Astrocyte (in vitro differentiated cells and primary cell): Measurements from ENCODE around the gene SRGAP2. TPM values are rescaled to one million over a fixed set of nuclear protein-coding genes. Genes with fewer than 3 reads are reported as not detected.
"Not testable (repeated sequence)": the region's sequence is repeated elsewhere in the genome, so short reads cannot be mapped to it uniquely, and the experiment has no call there.

Source experiments
- DNase-seq: peaks from one replicate; pipeline ENCODE4 v3.0.0-alpha.2; 2010; ENCODE audit warnings: low read depth
- FAIRE-seq: peaks from 2 replicates; lab custom pipeline; 2011; peaks lifted over from hg19 to GRCh38; lab: Jason Lieb, UNC
- H2AFZ ChIP-seq: 2 replicates; pipeline ENCODE4 v1.6.0; 2012; ENCODE audit warnings: low read depth, low read length, inconsistent platforms
- H3K27ac ChIP-seq: 2 replicates; pipeline ENCODE4 v1.5.1; 2011; ENCODE audit warnings: low read depth, low read length, inconsistent platforms
- H3K27me3 ChIP-seq: 2 replicates; pipeline ENCODE4 v1.6.0; 2011; ENCODE audit warnings: low read length, inconsistent platforms; ENCODE audit not compliant: insufficient read depth
- H3K36me3 ChIP-seq: 2 replicates; pipeline ENCODE4 v1.5.1; 2011; ENCODE audit warnings: low read length, inconsistent platforms; ENCODE audit not compliant: insufficient read depth
- H3K4me1 ChIP-seq: 2 replicates; pipeline ENCODE4 v1.5.1; 2011; ENCODE audit warnings: low read length, inconsistent platforms; ENCODE audit not compliant: insufficient read depth
- H3K4me2 ChIP-seq: 2 replicates; pipeline ENCODE4 v1.6.0; 2012; ENCODE audit warnings: low read length, inconsistent platforms
- H3K4me3 ChIP-seq: 2 replicates; pipeline ENCODE4 v1.5.1; 2011; ENCODE audit warnings: low read depth, mild to moderate bottlenecking, low read length, inconsistent platforms; ENCODE audit not compliant: insufficient read depth
- H3K79me2 ChIP-seq: 2 replicates; pipeline ENCODE4 v1.6.0; 2012; ENCODE audit warnings: mild to moderate bottlenecking, low read length, inconsistent platforms; ENCODE audit not compliant: insufficient read depth
- H3K9ac ChIP-seq: 2 replicates; pipeline ENCODE4 v1.6.0; 2012; ENCODE audit warnings: mild to moderate bottlenecking, low read length, inconsistent platforms
- H3K9me3 ChIP-seq: 2 replicates; pipeline ENCODE4 v1.5.1; 2012; ENCODE audit warnings: low read depth, mild to moderate bottlenecking, low read length, inconsistent platforms; ENCODE audit not compliant: insufficient read depth
- H4K20me1 ChIP-seq: 2 replicates; pipeline ENCODE4 v1.6.0; 2012; ENCODE audit warnings: low read length, inconsistent platforms; ENCODE audit not compliant: insufficient read depth
- H3K27ac Mint-ChIP-seq: one replicate; pipeline ENCODE4 v1.8.0; 2021; ENCODE audit warnings: mild to moderate bottlenecking, mixed read lengths; ENCODE audit not compliant: unreplicated experiment
- H3K27me3 Mint-ChIP-seq: one replicate; pipeline ENCODE4 v1.8.0; 2021; ENCODE audit warnings: low read depth, mixed read lengths; ENCODE audit not compliant: unreplicated experiment
- H3K36me3 Mint-ChIP-seq: one replicate; pipeline ENCODE4 v1.8.0; 2021; ENCODE audit warnings: low read depth, mixed read lengths; ENCODE audit not compliant: unreplicated experiment
- H3K4me1 Mint-ChIP-seq: one replicate; pipeline ENCODE4 v1.8.0; 2021; ENCODE audit warnings: low read depth, mixed read lengths; ENCODE audit not compliant: unreplicated experiment
- H3K4me3 Mint-ChIP-seq: one replicate; pipeline ENCODE4 v1.8.0; 2021; ENCODE audit warnings: mild to moderate bottlenecking, moderate library complexity, mixed read lengths; ENCODE audit not compliant: unreplicated experiment
- H3K9me3 Mint-ChIP-seq: one replicate; pipeline ENCODE4 v1.8.0; 2021; ENCODE audit warnings: mild to moderate bottlenecking, mixed read lengths; ENCODE audit not compliant: unreplicated experiment
- total RNA-seq: library from RNA; stranded (reverse); gene quantifications from 2 replicates; pipeline ENCODE4 v1.2.1, GENCODE V29; 2021

Gene SRGAP2
- total RNA-seq, 1 donor from 2014 or later, result 116 TPM

DNA sequence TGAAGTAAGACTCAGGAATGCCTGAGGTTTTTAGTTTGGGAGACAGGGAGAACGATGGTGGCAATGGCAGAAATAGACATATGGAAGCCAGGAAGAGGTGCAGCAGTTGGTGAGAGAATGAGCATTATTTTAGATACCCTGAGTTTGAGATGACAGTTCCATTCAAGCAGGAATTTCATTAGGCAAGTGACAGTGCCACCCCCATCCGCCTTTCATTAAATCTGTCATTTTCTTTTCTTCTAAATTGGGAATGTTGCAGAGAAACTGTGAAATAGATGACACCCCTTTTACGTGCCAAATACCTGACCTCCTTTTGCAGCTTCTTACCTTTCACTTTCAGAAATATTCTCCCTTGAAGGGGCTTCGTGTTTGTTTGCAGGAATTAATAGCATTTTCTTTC lies 22.0 kb downstream of the SRGAP2 start:
- not testable (repeated sequence) for FAIRE-seq, H3K4me2 ChIP-seq, H3K4me3 ChIP-seq

GRCh38 chr1:206226886-206227285 lies 23.5 kb downstream of the SRGAP2 start:
- not testable (repeated sequence) for H3K4me2 ChIP-seq, H3K27me3 ChIP-seq, FAIRE-seq, H3K36me3 Mint-ChIP-seq, H3K9me3 Mint-ChIP-seq, H3K36me3 ChIP-seq, H3K9me3 ChIP-seq, H4K20me1 ChIP-seq, DNase-seq, H3K27ac ChIP-seq, H3K4me1 ChIP-seq, H2AFZ ChIP-seq, H3K4me1 Mint-ChIP-seq, H3K27me3 Mint-ChIP-seq, H3K79me2 ChIP-seq, H3K4me3 ChIP-seq, H3K9ac ChIP-seq, H3K4me3 Mint-ChIP-seq
- H3K27ac Mint-ChIP-seq, result peak overlapping the region; percentile 27

More for the DNA sequence above, 22.0 kb downstream of the SRGAP2 start:
- H3K9me3 Mint-ChIP-seq, H3K27ac ChIP-seq, H3K4me1 Mint-ChIP-seq, H3K27ac Mint-ChIP-seq, H3K4me1 ChIP-seq, H3K36me3 Mint-ChIP-seq, H3K27me3 ChIP-seq, H3K79me2 ChIP-seq, H4K20me1 ChIP-seq, H3K9ac ChIP-seq, H3K4me3 Mint-ChIP-seq, H2AFZ ChIP-seq, DNase-seq, H3K36me3 ChIP-seq, H3K27me3 Mint-ChIP-seq, H3K9me3 ChIP-seq: not testable (repeated sequence)

DNA sequence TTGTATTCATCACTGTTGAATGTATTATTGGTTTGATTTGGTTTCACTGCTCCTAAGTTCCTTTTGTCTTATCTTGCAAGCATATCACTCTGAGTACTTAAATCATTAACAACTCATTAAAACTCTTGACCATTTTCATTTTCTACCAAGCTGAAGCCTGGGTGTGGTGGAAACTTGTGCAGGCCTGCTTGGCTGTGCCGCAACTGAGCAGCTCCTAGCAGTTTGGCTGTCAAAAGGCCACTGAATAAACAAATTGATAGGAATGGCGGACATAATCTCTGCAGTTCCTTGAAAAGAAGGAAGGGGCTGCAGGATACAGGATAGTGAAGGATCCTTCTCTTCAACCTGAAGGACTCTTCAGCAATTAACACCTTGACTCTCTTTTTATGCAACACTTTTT lies 25.9 kb downstream of the SRGAP2 start:
- not testable (repeated sequence) for H3K27ac Mint-ChIP-seq

DNA sequence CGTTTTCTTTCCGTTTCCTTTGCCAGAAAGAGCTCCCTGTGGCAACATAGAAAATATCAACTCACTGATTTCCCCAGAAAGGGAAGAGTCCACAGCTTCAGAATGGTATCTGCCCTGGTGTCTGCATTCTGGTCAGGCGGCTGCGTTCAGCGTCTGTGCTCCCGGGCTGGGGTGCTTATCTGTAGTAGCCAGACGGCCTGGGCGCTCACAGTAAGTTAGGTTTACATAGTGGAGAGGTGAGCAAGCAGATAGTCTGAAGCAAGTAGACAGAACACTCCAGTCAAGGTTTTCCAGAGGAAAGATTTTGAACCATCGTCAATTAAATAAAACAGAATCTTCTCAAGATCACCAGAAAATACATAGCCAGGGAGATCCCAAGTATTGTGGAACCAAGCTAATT lies 28.6 kb downstream of the SRGAP2 start:
- H3K4me3 ChIP-seq, H3K27ac Mint-ChIP-seq, H4K20me1 ChIP-seq, H3K4me2 ChIP-seq, H3K4me1 Mint-ChIP-seq, H3K9me3 Mint-ChIP-seq, H3K4me3 Mint-ChIP-seq, H3K9ac ChIP-seq, H3K36me3 Mint-ChIP-seq, H3K9me3 ChIP-seq, H3K27me3 ChIP-seq, H3K4me1 ChIP-seq, H3K79me2 ChIP-seq, H3K27me3 Mint-ChIP-seq, FAIRE-seq, H3K27ac ChIP-seq, H3K36me3 ChIP-seq, H2AFZ ChIP-seq: not testable (repeated sequence)
- peak; percentile 23 for DNase-seq

More for the DNA sequence above, 25.9 kb downstream of the SRGAP2 start:
- not testable (repeated sequence) for H3K27me3 Mint-ChIP-seq, H3K4me1 Mint-ChIP-seq, H3K9ac ChIP-seq, H4K20me1 ChIP-seq, H3K36me3 ChIP-seq, H3K79me2 ChIP-seq, H3K27ac ChIP-seq, H3K9me3 ChIP-seq, H3K9me3 Mint-ChIP-seq, H3K36me3 Mint-ChIP-seq, H3K4me2 ChIP-seq, H2AFZ ChIP-seq, H3K4me1 ChIP-seq, FAIRE-seq, H3K4me3 Mint-ChIP-seq, H3K27me3 ChIP-seq, H3K4me3 ChIP-seq, DNase-seq

- H3K27me3 ChIP-seq, result not testable (repeated sequence)
Measured at GRCh38 chr1:206232970-206233645, 29.8 kb downstream of the SRGAP2 start.

GRCh38 chr1:206234189-206234916 lies 31.0 kb downstream of the SRGAP2 start:
- not testable (repeated sequence) for H3K79me2 ChIP-seq, H3K4me2 ChIP-seq, H3K9me3 ChIP-seq, H3K4me3 ChIP-seq, H3K36me3 Mint-ChIP-seq, DNase-seq, H3K4me1 Mint-ChIP-seq, H3K27me3 Mint-ChIP-seq, H3K9me3 Mint-ChIP-seq, H4K20me1 ChIP-seq, H2AFZ ChIP-seq, H3K27me3 ChIP-seq, FAIRE-seq, H3K27ac Mint-ChIP-seq, H3K9ac ChIP-seq, H3K4me3 Mint-ChIP-seq, H3K27ac ChIP-seq, H3K4me1 ChIP-seq, H3K36me3 ChIP-seq

More at GRCh38 chr1:206232970-206233645, 29.8 kb downstream of the SRGAP2 start:
- not testable (repeated sequence) for H3K9ac ChIP-seq, H4K20me1 ChIP-seq, H3K4me2 ChIP-seq, H3K27me3 Mint-ChIP-seq, H3K4me1 Mint-ChIP-seq, H3K4me3 ChIP-seq, H3K9me3 Mint-ChIP-seq, H3K79me2 ChIP-seq, H3K9me3 ChIP-seq, DNase-seq, FAIRE-seq, H3K36me3 ChIP-seq, H3K36me3 Mint-ChIP-seq, H3K27ac ChIP-seq, H2AFZ ChIP-seq, H3K27ac Mint-ChIP-seq, H3K4me1 ChIP-seq, H3K4me3 Mint-ChIP-seq
